Adrenal gland (tissue), 12 donors: ENCODE measurements around the gene FCN3. TPM values are rescaled to one million over a fixed set of nuclear protein-coding genes. Genes with fewer than 3 reads are reported as not detected.

Experiments
- DNase-seq, 7 donors: peaks; one replicate each; pipeline ENCODE4 v3.0.0-alpha.2; 2019 to 2020
- H3K27ac ChIP-seq, 5 donors: fragments of 200-600 bp; sonication (generic) in 4 of 5; 1 replicate in 3 of 5; 2 replicates in 2 of 5; pipeline versions ENCODE4 v1.5.1 to v1.8.0; 2016 to 2020; ENCODE audit warnings: mild to moderate bottlenecking in 1 of 5
- H3K27me3 ChIP-seq: fragments of 200-600 bp; 2 replicates; pipeline ENCODE4 v1.8.0; 2021
- H3K36me3 ChIP-seq, 2 donors: fragments of 200-600 bp; replicated peaks in 1 of 2; 1 replicate in 1 of 2; 2 replicates in 1 of 2; pipeline versions ENCODE4 v1.5.1 to v1.8.0; 2018 to 2022
- H3K4me1 ChIP-seq, 2 donors: fragments of 200-600 bp; replicated peaks in 1 of 2; 1 replicate in 1 of 2; 2 replicates in 1 of 2; pipeline versions ENCODE4 v1.5.1 to v1.8.0; 2018 to 2021
- H3K4me3 ChIP-seq, 4 donors: fragments of 200-600 bp; sonication (generic) in 3 of 4; one replicate each; pipeline ENCODE4 v1.5.1; 2016 to 2018
- H3K9me3 ChIP-seq, 3 donors: fragments of 200-600 bp; sonication (generic) in 1 of 3; replicated peaks in 1 of 3; 1 replicate in 2 of 3; 2 replicates in 1 of 3; pipeline versions ENCODE4 v1.5.1 to v1.8.0; 2016 to 2021
- POLR2A ChIP-seq, 2 donors: fragments of 450-650 bp; IDR thresholded peaks; one replicate each; pipeline ENCODE4 v1.6.1; 2017; ENCODE audit warnings: antibody characterized with exemption in 2 of 2, mild to moderate bottlenecking in 2 of 2, moderate library complexity in 1 of 2
- WGBS, 4 donors: extraction: QIAGEN DNeasy Blood & Tissue Kit in 2 of 4; methylation state at CpG; one replicate each; pipeline versions ENCODE4 v1.1.5 to v1.1.7; 2013 to 2017; 5-methylcytosine and 5-hydroxymethylcytosine counted together
- intact Hi-C, 2 donors: fragments of 100-400 bp; cut with DNase I; formaldehyde crosslinking; loops; one replicate each; pipeline versions ENCODE4 v1.14.1 to v1.15.0; 2022 to 2023
- polyA plus RNA-seq, 3 donors: library from polyadenylated mRNA; stranded (reverse); fragments of 200-250 nt in 2 of 3; fragments of 350-450 nt in 1 of 3; fragmentation: Illumina TruSeq in 1 of 3; extraction: RNeasy Lipid Tissue Mini Kit (QIAGEN cat#74804) in 1 of 3; gene quantifications; one replicate each; pipeline ENCODE4 v1.2.3, GENCODE V29; 2013 to 2014
- total RNA-seq, 9 donors: library from RNA; depleted of rRNA in 4 of 9; stranded (reverse); fragments of >200 nt in 4 of 9; fragments of 120-200 nt in 1 of 9; fragmentation: NEBNext Ultra II Directional in 1 of 9; extraction: Animal tissue kit (Norgen Biotek cat#: 25700) in 1 of 9; gene quantifications; one replicate each; pipeline versions ENCODE4 v1.1.0 to v1.2.4, GENCODE V29; 2013 to 2023
- TF ChIP-seq, protein P1 (sequence below), 6 experiments: fragments of 450-650 bp in 4 of 6; fragments of 200-600 bp in 2 of 6; sonication (generic) in 1 of 6; IDR thresholded peaks; 1 replicate in 5 of 6; 2 replicates in 1 of 6; pipeline versions ENCODE4 v1.5.1 to v1.8.0; 2016 to 2021; ENCODE audit warnings: antibody characterized with exemption in 6 of 6, mild to moderate bottlenecking in 2 of 6, moderate library complexity in 1 of 6
- donor health status: healthy with polysubstance abuse.
- donor health status: Bipolar disorder and iron deficiency.
- donor health status: DM: yes; HTN: yes; CAD: no.
- donor health status: DM: no; HTN: no; CAD: no.
- donor health status: DM: no; HTN: no; CAD: no.
- donor health status: DM: yes; HTN: yes; CAD: no.

Gene FCN3
- total and polyA plus RNA-seq, 12 donors, result 6.3 to 83.3 (median 32.0) TPM

DNA sequence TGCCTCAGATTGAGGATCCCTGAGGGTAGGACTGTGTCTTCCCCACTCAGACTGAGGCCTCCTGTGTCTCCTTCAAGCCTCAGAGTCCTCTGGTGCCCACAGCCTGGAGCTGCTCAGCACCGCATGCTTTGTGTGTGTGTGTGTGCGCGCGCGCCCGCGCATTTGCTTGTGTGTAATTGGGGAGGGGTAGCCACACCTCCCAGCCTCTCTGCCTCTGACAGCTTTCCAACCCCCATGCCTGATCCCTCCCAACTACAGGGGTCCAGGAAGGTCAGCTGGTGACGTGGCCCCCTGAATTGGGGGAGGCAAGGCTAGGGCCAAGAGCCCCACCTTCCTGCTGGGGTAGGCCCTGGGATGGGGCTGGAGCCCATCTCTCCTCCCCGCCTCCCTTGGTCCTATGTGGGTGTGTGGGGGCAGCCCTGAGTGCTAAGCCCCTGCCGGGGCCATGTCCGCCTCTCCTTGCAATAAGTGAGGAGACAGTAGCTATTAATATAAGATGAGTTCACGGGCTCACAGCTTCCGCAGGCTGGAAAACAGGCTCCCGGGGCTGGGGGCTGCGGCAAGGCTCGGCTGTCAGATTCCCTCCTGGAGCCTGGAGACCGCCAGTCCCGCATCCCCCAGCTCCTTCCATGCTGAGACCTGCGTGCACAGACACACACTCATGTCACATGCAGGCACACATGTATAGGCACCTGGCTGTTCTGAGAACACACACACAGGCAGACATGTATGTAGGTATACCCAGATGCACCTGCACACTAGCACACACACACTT is 24.8 kb upstream of the FCN3 start:
- 37 to 55% (median 44%) methylated on average over 6 to 19 of the region's 19 CpGs for WGBS, 4 donors
- H3K27me3 ChIP-seq, result no peaks in the 10 kb centered on the region
- TF ChIP-seq POLR2A (IDR thresholded peaks at IDR 0.05), result no peak
- TF ChIP-seq, protein P1, sequence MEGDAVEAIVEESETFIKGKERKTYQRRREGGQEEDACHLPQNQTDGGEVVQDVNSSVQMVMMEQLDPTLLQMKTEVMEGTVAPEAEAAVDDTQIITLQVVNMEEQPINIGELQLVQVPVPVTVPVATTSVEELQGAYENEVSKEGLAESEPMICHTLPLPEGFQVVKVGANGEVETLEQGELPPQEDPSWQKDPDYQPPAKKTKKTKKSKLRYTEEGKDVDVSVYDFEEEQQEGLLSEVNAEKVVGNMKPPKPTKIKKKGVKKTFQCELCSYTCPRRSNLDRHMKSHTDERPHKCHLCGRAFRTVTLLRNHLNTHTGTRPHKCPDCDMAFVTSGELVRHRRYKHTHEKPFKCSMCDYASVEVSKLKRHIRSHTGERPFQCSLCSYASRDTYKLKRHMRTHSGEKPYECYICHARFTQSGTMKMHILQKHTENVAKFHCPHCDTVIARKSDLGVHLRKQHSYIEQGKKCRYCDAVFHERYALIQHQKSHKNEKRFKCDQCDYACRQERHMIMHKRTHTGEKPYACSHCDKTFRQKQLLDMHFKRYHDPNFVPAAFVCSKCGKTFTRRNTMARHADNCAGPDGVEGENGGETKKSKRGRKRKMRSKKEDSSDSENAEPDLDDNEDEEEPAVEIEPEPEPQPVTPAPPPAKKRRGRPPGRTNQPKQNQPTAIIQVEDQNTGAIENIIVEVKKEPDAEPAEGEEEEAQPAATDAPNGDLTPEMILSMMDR (IDR thresholded peaks at IDR 0.05), result no peak
- no peaks in the 10 kb centered on the region for H3K36me3 ChIP-seq
- intact Hi-C loops, result loop anchor here (5.0 to 10.0 kb wide), 3 partner anchors 155 to 265 kb away; partner anchors contain the start of gene AHDC1 (in 1 of the 2)
- H3K27ac ChIP-seq, result no peak overlapping the region
- DNase-seq, result peak in 1 of 7 donors; percentile 35
- H3K9me3 ChIP-seq, result no peaks in the 10 kb centered on the region
- H3K4me1 ChIP-seq, result peaks cover 15 to 33% of the 10 kb centered on the region in 2 donors
- no peak overlapping the region for H3K4me3 ChIP-seq

DNA sequence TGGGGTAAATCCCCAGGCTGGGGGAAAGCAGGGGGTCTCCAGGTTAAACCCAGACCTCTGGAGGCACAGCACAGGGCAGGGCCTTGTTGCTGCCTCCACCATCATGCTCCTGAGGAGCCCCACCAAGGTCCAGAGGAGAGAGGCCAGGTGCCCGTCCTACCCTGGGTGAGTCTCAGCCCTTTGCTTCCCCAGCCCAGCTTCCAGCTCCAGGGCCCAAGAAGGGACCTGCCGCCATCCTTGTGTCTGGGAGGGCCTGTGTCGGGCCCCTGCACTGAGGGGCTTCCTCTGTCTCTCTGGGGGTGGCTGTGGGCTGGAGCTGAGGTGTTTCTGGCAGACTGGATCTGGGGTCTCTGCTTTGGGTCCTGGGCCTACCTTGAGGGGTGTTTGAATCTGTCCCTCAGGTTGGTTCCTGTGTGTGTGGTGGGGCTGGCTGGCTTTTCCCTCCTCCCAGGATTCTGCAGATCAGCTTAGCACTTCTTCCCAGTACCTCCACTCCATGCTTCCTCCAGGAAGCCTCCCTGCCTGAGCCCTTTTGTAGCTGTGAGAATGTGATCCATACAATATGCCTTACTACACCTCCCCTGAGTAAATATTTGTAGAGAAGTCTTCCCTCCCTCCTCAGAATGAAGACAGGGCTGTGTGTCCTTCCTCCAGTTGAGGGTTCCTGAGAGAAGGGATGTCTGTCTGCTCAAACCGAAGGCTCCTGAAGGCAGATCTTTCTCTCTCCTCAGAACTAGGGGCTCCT is 24.0 kb upstream of the FCN3 start:
- no peak for DNase-seq
- WGBS, 4 donors, result 31 to 79% (median 64%) methylated on average over 1 to 4 of the region's 4 CpGs
- Histone ChIP-seq H3K27ac (no peak overlapping the region), H3K27me3 (no peaks in the 10 kb centered on the region), H3K9me3 (no peaks in the 10 kb centered on the region), H3K36me3 (no peaks in the 10 kb centered on the region), H3K4me3 (no peak overlapping the region), H3K4me1 (peaks cover 15 to 24% of the 10 kb centered on the region in 2 donors)
- intact Hi-C loops, result loop anchor here (5.0 to 10.0 kb wide), 2 partner anchors 204 to 266 kb away; partner anchors contain the start of gene AHDC1 (in 1 of the 2)
- TF ChIP-seq, protein P1 (IDR thresholded peaks at IDR 0.05), result no peak
- TF ChIP-seq POLR2A (IDR thresholded peaks at IDR 0.05), result no peak

DNA sequence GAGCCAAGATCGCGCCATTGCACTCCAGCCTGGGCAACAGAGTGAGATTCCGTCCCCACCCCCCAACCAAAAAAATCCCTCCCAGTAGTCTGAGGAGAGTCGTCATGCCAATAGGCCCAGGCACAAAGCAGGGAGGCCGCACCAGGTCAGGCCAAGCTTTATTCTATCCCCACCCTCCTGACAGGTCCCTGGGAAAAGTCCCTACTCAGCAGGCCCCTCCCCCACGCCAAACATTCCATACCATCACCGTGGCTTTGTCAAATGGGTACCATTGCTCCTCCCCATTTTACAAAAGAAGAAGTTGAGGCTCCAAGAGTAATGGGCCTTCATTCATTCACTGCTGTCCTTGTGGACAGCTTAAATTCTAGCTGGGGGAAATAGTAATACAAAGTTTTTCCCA is 23.1 kb upstream of the FCN3 start:
- intact Hi-C loops, result loop anchor here (5.0 to 10.0 kb wide), 2 partner anchors 205 to 267 kb away; partner anchors contain the start of gene AHDC1 (in 1 of the 2)
- Histone ChIP-seq H3K4me1 (peaks cover 13 to 17% of the 10 kb centered on the region in 2 donors), H3K4me3 (no peak overlapping the region), H3K27ac (no peak overlapping the region), H3K36me3 (no peaks in the 10 kb centered on the region), H3K9me3 (no peaks in the 10 kb centered on the region), H3K27me3 (no peaks in the 10 kb centered on the region)
- no peak for TF ChIP-seq POLR2A (IDR thresholded peaks at IDR 0.05)
- TF ChIP-seq, protein P1 (IDR thresholded peaks at IDR 0.05), result no peak
- DNase-seq, result no peak
- 62 to 74% (median 69%) methylated on average over 7 of the region's 7 CpGs for WGBS, 4 donors

DNA sequence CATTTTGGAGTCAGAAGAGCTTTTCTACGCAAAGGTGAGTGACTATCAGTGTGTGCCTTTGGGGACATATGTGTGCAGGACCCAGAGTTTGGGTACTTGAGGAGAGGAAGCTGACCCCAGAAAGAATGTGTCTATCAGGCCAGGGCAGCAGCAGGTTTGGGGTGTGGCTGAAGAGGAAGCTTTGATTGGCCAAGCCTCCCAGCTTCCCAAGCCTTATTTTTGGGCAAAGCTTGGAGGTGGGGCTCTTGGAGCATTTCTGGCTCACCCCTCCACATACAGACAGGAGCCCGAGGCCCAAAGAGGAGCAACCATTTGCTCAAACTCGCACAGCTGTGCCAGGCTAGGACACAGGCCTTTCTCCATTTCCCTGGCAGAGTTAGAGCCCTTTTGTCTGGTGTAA is 22.5 kb upstream of the FCN3 start:
- no peak for TF ChIP-seq POLR2A (IDR thresholded peaks at IDR 0.05)
- TF ChIP-seq, protein P1 (IDR thresholded peaks at IDR 0.05), result no peak
- Histone ChIP-seq H3K27me3 (no peaks in the 10 kb centered on the region), H3K9me3 (no peaks in the 10 kb centered on the region), H3K27ac (no peak overlapping the region), H3K4me3 (no peak overlapping the region), H3K36me3 (no peaks in the 10 kb centered on the region), H3K4me1 (peaks cover 10 to 15% of the 10 kb centered on the region in 2 donors)
- no peak for DNase-seq
- WGBS, 4 donors, result 72 to 93% (median 77%) methylated on average over 3 of the region's 3 CpGs
- intact Hi-C loops, result loop anchor here (5.0 to 10.0 kb wide), 2 partner anchors 205 to 268 kb away; partner anchors contain the start of gene AHDC1 (in 1 of the 2)
